Measurements from ENCODE around the gene KLHDC4.
"Not testable (repeated sequence)": the region's sequence is repeated elsewhere in the genome, so short reads cannot be mapped to it uniquely, and the experiment has no call there.

Gene KLHDC4

GRCh38 chr16:87788730-87789436 is 23.1 kb upstream of the KLHDC4 start:
- not testable (repeated sequence) for DNase-seq (ENCODE audit: low read depth)

GRCh38 chr16:87787451-87788091 is 21.8 kb upstream of the KLHDC4 start:
- DNase-seq (ENCODE audit: low read depth): peak; percentile 62

GRCh38 chr16:87784812-87785211 is 19.0 kb upstream of the KLHDC4 start:
- peak; percentile 82 for DNase-seq (ENCODE audit: low read depth)

- no peak for DNase-seq (ENCODE audit: low read depth)
Measured at GRCh38 chr16:87782033-87782432, 16.2 kb upstream of the KLHDC4 start.

GRCh38 chr16:87780385-87780989 is 14.7 kb upstream of the KLHDC4 start:
- DNase-seq (ENCODE audit: low read depth): peak; percentile 75

GRCh38 chr16:87778830-87779579 is 13.2 kb upstream of the KLHDC4 start:
- peak; percentile 96 for DNase-seq (ENCODE audit: low read depth)

GRCh38 chr16:87778476-87778829 is 12.7 kb upstream of the KLHDC4 start:
- no peak for DNase-seq (ENCODE audit: low read depth)

GRCh38 chr16:87773836-87774235 is 8.1 kb upstream of the KLHDC4 start:
- DNase-seq (ENCODE audit: low read depth): not testable (repeated sequence)

GRCh38 chr16:87767456-87767855 is 1.7 kb upstream of the KLHDC4 start:
- peak; percentile 40 for DNase-seq (ENCODE audit: low read depth)

GRCh38 chr16:87766485-87766797 is 655 bp upstream of the KLHDC4 start:
- no peak for DNase-seq (ENCODE audit: low read depth)

- DNase-seq (ENCODE audit: low read depth): peak; percentile 9
Measured at GRCh38 chr16:87765473-87765775, 362 bp downstream of the KLHDC4 start.

GRCh38 chr16:87764600-87765472 is 950 bp downstream of the KLHDC4 start:
- DNase-seq (ENCODE audit: low read depth): no peak

GRCh38 chr16:87762620-87763019 is 3.2 kb downstream of the KLHDC4 start:
- no peak for DNase-seq (ENCODE audit: low read depth)

- no peak for DNase-seq (ENCODE audit: low read depth)
Measured at GRCh38 chr16:87762071-87762571, 3.7 kb downstream of the KLHDC4 start.

- no peak for DNase-seq (ENCODE audit: low read depth)
Measured at GRCh38 chr16:87761060-87761459, 4.7 kb downstream of the KLHDC4 start.

- DNase-seq (ENCODE audit: low read depth): peak; percentile 60
Measured at GRCh38 chr16:87757841-87758426, 7.9 kb downstream of the KLHDC4 start.

GRCh38 chr16:87754535-87754934 is 11.3 kb downstream of the KLHDC4 start:
- no peak for DNase-seq (ENCODE audit: low read depth)

- no peak for DNase-seq (ENCODE audit: low read depth)
Measured at GRCh38 chr16:87747626-87748414, 18.0 kb downstream of the KLHDC4 start.

- DNase-seq (ENCODE audit: low read depth): no peak
Measured at GRCh38 chr16:87746178-87746577, 19.6 kb downstream of the KLHDC4 start.

- no peak for DNase-seq (ENCODE audit: low read depth)
Measured at GRCh38 chr16:87744750-87745514, 20.9 kb downstream of the KLHDC4 start.

Data from EH (cell line).